Astrocyte of the cerebellum (primary cell): ENCODE results near the gene CHST11.

Experiments used
- DNase-seq: peaks from one replicate; pipeline ENCODE4 v3.0.0-alpha.2; 2011; ENCODE audit warnings: low read depth
- H3K4me3 ChIP-seq: 2 replicates; pipeline ENCODE4 v1.5.1; 2011; ENCODE audit warnings: mild to moderate bottlenecking, low read depth, low read length, moderate library complexity
- CTCF ChIP-seq: IDR thresholded peaks from 2 replicates; pipeline ENCODE4 v1.5.1; 2012; ENCODE audit warnings: low read length, low read depth, moderate library complexity, mild to moderate bottlenecking; ENCODE audit errors: missing control alignments
- in situ Hi-C: cut with HindIII; loops from 2 replicates; pipeline ENCODE4 v1.10.0; 2017; ENCODE audit warnings: low sequenced_read_pairs

Gene CHST11

DNA sequence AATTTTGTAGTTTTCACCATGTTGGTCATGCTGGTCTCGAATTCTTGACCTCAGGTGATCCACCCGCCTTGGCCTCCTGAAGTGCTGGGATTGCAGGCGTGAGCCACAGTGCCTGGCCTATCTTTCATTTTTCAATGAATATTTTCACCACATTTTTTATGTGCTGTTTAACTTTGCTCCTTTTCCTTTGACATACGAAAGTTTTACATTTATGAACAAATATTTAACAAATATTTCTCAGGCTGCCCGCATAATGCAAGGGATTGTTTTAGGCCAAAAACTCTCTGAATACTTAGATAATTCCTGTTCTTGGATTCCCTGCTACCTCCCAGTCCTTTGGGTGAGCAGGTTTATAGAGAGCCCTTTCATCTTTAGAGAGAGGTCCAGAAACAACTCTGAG is 8.7 kb upstream of the CHST11 start:
- DNase-seq: no peak
- TF ChIP-seq CTCF: no peak
- in situ Hi-C loops: no loop called here
- H3K4me3 ChIP-seq: no peak overlapping the region

- DNase-seq: no peak
- no peak for TF ChIP-seq CTCF
- in situ Hi-C loops: no loop called here
- no peak overlapping the region for H3K4me3 ChIP-seq
Measured at GRCh38 chr12:104448451-104448850, 8.3 kb upstream of the CHST11 start.

DNA sequence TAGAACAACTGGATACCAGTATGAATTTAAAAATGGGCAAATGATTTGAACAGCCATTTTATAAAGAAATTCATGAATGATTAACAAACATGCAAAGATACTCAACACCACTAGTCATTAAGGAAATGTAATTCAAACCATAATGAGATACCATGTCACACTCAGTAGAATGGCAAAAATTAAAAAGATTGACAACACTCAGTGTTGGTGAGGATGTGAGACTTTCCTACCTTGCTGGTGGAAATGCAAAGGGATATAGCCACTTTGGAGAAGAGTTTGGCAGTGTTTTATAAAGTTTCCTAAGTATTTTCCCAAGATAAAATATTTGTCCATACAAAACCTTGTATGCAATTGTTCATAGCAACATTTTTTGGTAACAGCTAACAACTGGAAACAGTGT is 6.0 kb upstream of the CHST11 start:
- in situ Hi-C loops: no loop called here
- TF ChIP-seq CTCF: no peak
- no peak for DNase-seq
- no peak overlapping the region for H3K4me3 ChIP-seq

DNA sequence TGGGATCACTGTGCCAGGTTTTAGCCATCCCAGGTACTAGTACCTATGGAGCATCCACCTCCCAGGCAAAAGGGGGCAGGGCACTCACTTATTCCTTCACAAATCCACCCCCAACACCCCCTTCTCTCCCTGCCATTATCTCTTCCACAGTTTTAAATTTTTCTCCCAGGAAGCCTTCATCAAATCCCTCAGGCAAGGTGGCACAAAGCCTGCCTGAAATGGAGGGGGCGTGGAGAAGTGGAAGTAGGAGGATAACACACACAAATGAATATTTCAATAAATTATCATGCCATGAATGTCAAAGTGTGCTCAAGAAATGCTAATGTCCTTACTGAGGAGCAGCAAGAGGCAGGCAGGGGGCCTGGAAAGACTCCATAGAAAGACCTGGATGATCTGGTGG is 4.7 kb upstream of the CHST11 start:
- H3K4me3 ChIP-seq: no peak overlapping the region
- DNase-seq: no peak
- in situ Hi-C loops: no loop called here
- TF ChIP-seq CTCF: no peak

GRCh38 chr12:104453133-104453532 is 3.6 kb upstream of the CHST11 start:
- DNase-seq: no peak
- in situ Hi-C loops: no loop called here
- TF ChIP-seq CTCF: no peak
- H3K4me3 ChIP-seq: no peak overlapping the region

DNA sequence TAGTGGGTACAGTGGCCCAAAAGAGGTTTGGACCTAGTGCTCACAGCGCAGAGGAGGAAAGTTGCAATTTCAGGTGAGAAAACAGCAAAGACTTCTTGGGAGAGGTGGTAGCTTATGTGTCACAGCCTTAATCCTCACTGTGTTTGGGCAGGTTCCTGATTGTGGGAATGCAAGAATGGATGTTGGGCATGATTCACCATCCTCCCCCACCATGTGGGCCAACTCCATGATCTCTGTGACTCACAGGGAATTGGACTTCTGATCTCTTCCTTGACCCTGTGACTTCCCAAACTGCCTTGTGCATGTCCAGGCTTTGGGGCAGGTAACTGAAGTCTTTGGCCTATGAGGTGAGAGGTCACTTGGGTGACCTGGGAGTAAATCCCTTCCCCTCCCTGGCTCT is 1.8 kb upstream of the CHST11 start:
- DNase-seq: no peak
- no peak overlapping the region for H3K4me3 ChIP-seq
- no peak for TF ChIP-seq CTCF
- in situ Hi-C loops: no loop called here
